WTC11 (cell line): ENCODE results near the gene LDB2.

Experiments used
- ATF3 ChIP-seq: sonication (generic); formaldehyde crosslinking; conservative IDR thresholded peaks from 2 replicates; pipeline ENCODE4 v1.8.1; 2022; ENCODE audit warnings: mild to moderate bottlenecking, missing genetic modification reagents
- CTCF ChIP-seq: fragments of 200-600 bp; IDR thresholded peaks from 2 replicates; pipeline ENCODE4 v1.8.0; 2022; ENCODE audit warnings: antibody characterized with exemption
- ELF4 ChIP-seq: sonication (generic); formaldehyde crosslinking; IDR thresholded peaks from 2 replicates; pipeline ENCODE4 v1.8.1; 2022; ENCODE audit warnings: low read depth, mild to moderate bottlenecking, moderate library complexity, missing genetic modification reagents
- FOXK1 ChIP-seq: sonication (generic); formaldehyde crosslinking; IDR thresholded peaks from 2 replicates; pipeline ENCODE4 v1.8.0; 2022; ENCODE audit warnings: mild to moderate bottlenecking, moderate library complexity, missing genetic modification reagents
- USF1 ChIP-seq: sonication (generic); formaldehyde crosslinking; IDR thresholded peaks from 2 replicates; pipeline ENCODE4 v1.8.0; 2022; ENCODE audit warnings: mild to moderate bottlenecking, missing genetic modification reagents
- ZBTB43 ChIP-seq: sonication (generic); formaldehyde crosslinking; IDR thresholded peaks from 2 replicates; pipeline ENCODE4 v1.8.1; 2023; ENCODE audit warnings: mild to moderate bottlenecking, missing genetic modification reagents
- ZNF512 ChIP-seq: sonication (generic); formaldehyde crosslinking; IDR thresholded peaks from 2 replicates; pipeline ENCODE4 v1.8.1; 2022; ENCODE audit warnings: missing genetic modification reagents, borderline replicate concordance

- TF ChIP-seq CTCF (no peak), ELF4 (CRISPR knock-in tag) (no peak), FOXK1 (no peak), ZBTB43 (CRISPR knock-in tag) (no peak), ZNF512 (no peak), USF1 (no peak), ATF3 (no peak)
These were observed 224.4 kb downstream of the LDB2 start for GRCh38 chr4:16674082-16674481.
